H9 (cell line): Measurements from ENCODE around the gene IRX4. TPM values are rescaled to one million over a fixed set of nuclear protein-coding genes. Genes with fewer than 3 reads are reported as not detected.

Experiments
- DNase-seq: peaks from one replicate; pipeline ENCODE4 v3.0.0-alpha.2; 2017
- H2AFZ ChIP-seq: one replicate; pipeline ENCODE4 v1.6.1; 2013; ENCODE audit warnings: mild to moderate bottlenecking, low read length, control low read depth, moderate library complexity
- H2AK5ac ChIP-seq: 2 replicates; pipeline ENCODE4 v1.6.1; 2013; ENCODE audit warnings: low read length, control low read depth, mixed read lengths; ENCODE audit not compliant: insufficient read length
- H2BK120ac ChIP-seq: one replicate; pipeline ENCODE4 v1.6.1; 2013; ENCODE audit warnings: low read depth, mild to moderate bottlenecking, low read length, control low read depth, inconsistent platforms; ENCODE audit not compliant: poor library complexity, severe bottlenecking
- H2BK12ac ChIP-seq: 2 replicates; pipeline ENCODE4 v1.6.1; 2013; ENCODE audit warnings: low read length, control low read depth, mixed read lengths, low read depth; ENCODE audit not compliant: insufficient read length
- H2BK15ac ChIP-seq: 2 replicates; pipeline ENCODE4 v1.6.1; 2013; ENCODE audit warnings: low read depth, low read length, control low read depth
- H2BK20ac ChIP-seq: one replicate; pipeline ENCODE4 v1.6.1; 2013; ENCODE audit warnings: low read depth, mild to moderate bottlenecking, low read length, control low read depth, inconsistent platforms; ENCODE audit not compliant: poor library complexity, severe bottlenecking
- H2BK5ac ChIP-seq: 2 replicates; pipeline ENCODE4 v1.6.1; 2013; ENCODE audit warnings: low read length, control low read depth, mixed read lengths; ENCODE audit not compliant: insufficient read length
- H3K14ac ChIP-seq: 2 replicates; pipeline ENCODE4 v1.6.1; 2013; ENCODE audit warnings: low read length, control low read depth; ENCODE audit not compliant: insufficient read depth
- H3K18ac ChIP-seq: 2 replicates; pipeline ENCODE4 v1.6.1; 2013; ENCODE audit warnings: low read depth, mild to moderate bottlenecking, mixed read lengths, low read length, control low read depth; ENCODE audit not compliant: insufficient read length
- H3K23ac ChIP-seq: 2 replicates; pipeline ENCODE4 v1.6.1; 2013; ENCODE audit warnings: low read length, control low read depth, mixed read lengths, low read depth; ENCODE audit not compliant: insufficient read length
- H3K23me2 ChIP-seq: 2 replicates; pipeline ENCODE4 v1.6.1; 2013; ENCODE audit warnings: low read depth, mild to moderate bottlenecking, mixed read lengths, low read length, control low read depth; ENCODE audit not compliant: insufficient read length, poor library complexity, severe bottlenecking
- H3K27ac ChIP-seq: 2 replicates; pipeline ENCODE4 v1.5.1; 2013; ENCODE audit warnings: low read length, control low read depth, mixed read lengths, low read depth; ENCODE audit not compliant: insufficient read length
- H3K27me3 ChIP-seq: 2 replicates; pipeline ENCODE4 v1.6.1; 2013; ENCODE audit warnings: low read length, control low read depth, inconsistent platforms; ENCODE audit not compliant: insufficient read depth
- H3K4ac ChIP-seq: 2 replicates; pipeline ENCODE4 v1.6.1; 2013; ENCODE audit warnings: low read depth, mild to moderate bottlenecking, control low read depth, inconsistent platforms, low read length, moderate library complexity
- H3K4me1 ChIP-seq: 2 replicates; pipeline ENCODE4 v1.6.1; 2013; ENCODE audit warnings: low read length, control low read depth, inconsistent platforms; ENCODE audit not compliant: insufficient read depth
- H3K4me2 ChIP-seq: 2 replicates; pipeline ENCODE4 v1.6.1; 2013; ENCODE audit warnings: low read length, control low read depth, mixed read lengths; ENCODE audit not compliant: insufficient read length, insufficient read depth
- H3K56ac ChIP-seq: 2 replicates; pipeline ENCODE4 v1.6.1; 2013; ENCODE audit warnings: low read depth, mild to moderate bottlenecking, mixed read lengths, low read length, control low read depth; ENCODE audit not compliant: insufficient read length
- H3K79me1 ChIP-seq: 2 replicates; pipeline ENCODE4 v1.6.1; 2013; ENCODE audit warnings: low read depth, mild to moderate bottlenecking, moderate library complexity, low read length, control low read depth, inconsistent platforms; ENCODE audit not compliant: insufficient read depth, poor library complexity, severe bottlenecking
- H3K79me2 ChIP-seq: 2 replicates; pipeline ENCODE4 v1.6.1; 2013; ENCODE audit warnings: low read length, control low read depth, inconsistent platforms; ENCODE audit not compliant: insufficient read depth
- H3K9ac ChIP-seq: 2 replicates; pipeline ENCODE4 v1.6.1; 2013; ENCODE audit warnings: low read length, control low read depth, mixed read lengths; ENCODE audit not compliant: insufficient read length; ENCODE audit errors: extremely low read depth
- H3K9me3 ChIP-seq: one replicate; pipeline ENCODE4 v1.6.1; 2013; ENCODE audit warnings: low read depth, low read length, inconsistent platforms; ENCODE audit not compliant: control insufficient read depth
- H3T11ph ChIP-seq: one replicate; pipeline ENCODE4 v1.6.1; 2013; ENCODE audit warnings: mild to moderate bottlenecking, low read length, control low read depth, inconsistent platforms
- H4K20me1 ChIP-seq: one replicate; pipeline ENCODE4 v1.6.1; 2013; ENCODE audit not compliant: control insufficient read depth, insufficient read length, insufficient read depth
- H4K5ac ChIP-seq: 2 replicates; pipeline ENCODE4 v1.6.1; 2013; ENCODE audit warnings: low read depth, mild to moderate bottlenecking, mixed read lengths, low read length, control low read depth; ENCODE audit not compliant: insufficient read length
- H4K8ac ChIP-seq: replicated peaks from 2 replicates; pipeline ENCODE4 v1.6.1; 2013; ENCODE audit warnings: low read length, control low read depth, mixed read lengths, low read depth; ENCODE audit not compliant: insufficient read length
- H4K91ac ChIP-seq: 2 replicates; pipeline ENCODE4 v1.6.1; 2013; ENCODE audit warnings: low read depth, mild to moderate bottlenecking, moderate library complexity, mixed read lengths, low read length, control low read depth; ENCODE audit not compliant: insufficient read length
- H3K27ac Mint-ChIP-seq, 3 experiments: 2 replicates in 2 of 3; 3 replicates in 1 of 3; pipeline ENCODE4 v1.8.0; 2020 to 2021; ENCODE audit warnings: mixed read lengths in 3 of 3, mild to moderate bottlenecking in 1 of 3, moderate library complexity in 1 of 3
- H3K27me3 Mint-ChIP-seq: 2 replicates; pipeline ENCODE4 v1.8.0; 2021; ENCODE audit warnings: low read depth, mild to moderate bottlenecking, moderate library complexity, mixed read lengths
- H3K36me3 Mint-ChIP-seq, 3 experiments: 2 replicates in 2 of 3; 3 replicates in 1 of 3; pipeline ENCODE4 v1.8.0; 2020 to 2021; ENCODE audit warnings: low read depth in 3 of 3, mixed read lengths in 3 of 3; ENCODE audit not compliant: insufficient read depth in 1 of 3
- H3K4me1 Mint-ChIP-seq, 2 experiments: 2 replicates each; pipeline ENCODE4 v1.8.0; 2020; ENCODE audit warnings: mixed read lengths in 2 of 2
- H3K4me3 Mint-ChIP-seq, 2 experiments: 2 replicates in 1 of 2; 3 replicates in 1 of 2; pipeline ENCODE4 v1.8.0; 2020 to 2021; ENCODE audit warnings: mild to moderate bottlenecking in 2 of 2, mixed read lengths in 2 of 2, moderate library complexity in 1 of 2
- H3K9me3 Mint-ChIP-seq, 2 experiments: 2 replicates in 1 of 2; 3 replicates in 1 of 2; pipeline ENCODE4 v1.8.0; 2020; ENCODE audit warnings: mild to moderate bottlenecking in 2 of 2, mixed read lengths in 2 of 2, moderate library complexity in 1 of 2
- WGBS: extraction: QIAGEN DNeasy Blood & Tissue Kit; methylation state at CpG from one replicate; pipeline ENCODE4 v1.1.7; 2013; ENCODE audit warnings: missing lambda C conversion rate, low lambda C conversion rate, mixed read lengths; ENCODE audit not compliant: insufficient read length; ENCODE audit errors: extremely low coverage; 5-methylcytosine and 5-hydroxymethylcytosine counted together
- total RNA-seq: library from RNA; stranded (reverse); gene quantifications from 2 replicates; pipeline ENCODE4 v1.2.1, GENCODE V29; 2021
- TF ChIP-seq, protein P1 (sequence below): fragments of 200-600 bp; sonication (generic); conservative IDR thresholded peaks from 3 replicates; pipeline ENCODE4 v1.8.0; 2021; ENCODE audit warnings: antibody characterized with exemption, mild to moderate bottlenecking

The IRX4 gene
- total RNA-seq, 1 experiment from 2014 or later: 3.2 TPM

DNA sequence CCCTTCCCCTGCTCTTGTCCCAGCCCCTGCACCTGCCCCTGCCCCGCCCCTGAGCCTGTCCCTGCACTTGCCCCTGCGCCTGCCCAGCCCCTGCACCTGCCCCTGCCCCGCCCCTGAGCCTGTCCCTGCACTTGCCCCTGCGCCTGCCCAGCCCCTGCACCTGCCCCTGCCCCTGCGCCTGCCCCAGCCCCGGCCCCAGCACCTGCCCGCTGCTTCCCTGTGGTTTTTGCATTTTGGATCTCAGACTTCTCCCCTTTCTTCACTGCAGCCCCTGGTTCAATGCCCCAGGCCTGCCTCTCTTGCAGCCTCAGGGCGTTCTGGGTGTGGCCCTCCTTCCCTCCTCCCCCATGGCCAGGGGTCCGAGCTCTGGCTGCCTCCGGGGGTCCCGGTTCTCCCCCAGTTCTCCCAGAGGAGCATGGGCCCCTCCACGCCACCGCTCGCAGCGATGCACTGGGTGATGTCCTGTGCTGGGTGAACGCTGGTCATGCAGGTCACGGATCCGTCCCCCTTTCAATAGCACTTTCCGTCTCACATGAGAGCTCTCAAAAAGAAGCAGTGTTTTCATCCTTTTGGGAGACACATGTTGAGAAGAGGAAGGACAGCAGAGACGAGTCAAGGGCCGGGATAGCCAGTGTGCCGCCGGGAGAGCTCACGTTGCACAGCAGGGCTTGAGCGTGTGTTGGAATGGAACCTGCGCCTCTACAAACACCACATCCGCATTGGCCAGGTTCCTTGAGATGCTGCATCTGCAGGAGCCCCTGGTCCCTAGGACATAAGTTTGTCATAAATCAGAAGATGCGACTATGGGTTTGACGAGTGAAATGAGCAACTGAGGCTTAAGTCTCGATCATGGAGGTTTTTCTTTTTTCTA lies 44.0 kb upstream of the IRX4 start:
- Mint-ChIP-seq H3K4me3 (no peak overlapping the region), H3K27ac (no peak overlapping the region)
- H3K79me2 ChIP-seq: no peaks in the 10 kb centered on the region

More for the DNA sequence above, 44.0 kb upstream of the IRX4 start:
- Histone ChIP-seq H3K27ac (no peak overlapping the region), H2BK12ac (no peak overlapping the region), H2BK5ac (no peak overlapping the region), H4K20me1 (peaks cover 4% of the 10 kb centered on the region), H3K9me3 (no peaks in the 10 kb centered on the region), H3K4me2 (no peak overlapping the region), H4K5ac (no peak overlapping the region), H3K27me3 (no peaks in the 10 kb centered on the region; the same call in 1 of the 2 replicates), H2BK15ac (no peak overlapping the region), H3K9ac (no peak overlapping the region), H3K56ac (no peak overlapping the region), H3K23me2 (peaks cover 6% of the 10 kb centered on the region), H4K91ac (no peak overlapping the region), H3K79me1 (no peaks in the 10 kb centered on the region), H3K14ac (no peak overlapping the region; the same call in 1 of the 2 replicates), H3K18ac (no peak overlapping the region), H2AFZ (no peak overlapping the region), H2AK5ac (no peak overlapping the region), H3K4ac (no peak overlapping the region), H2BK120ac (no peak overlapping the region), H4K8ac (no peak overlapping the region), H2BK20ac (no peak overlapping the region), H3K23ac (no peak overlapping the region), H3K4me1 (no peaks in the 10 kb centered on the region; the same call in 1 of the 2 replicates), H3T11ph (no peak overlapping the region)
- DNase-seq: no peak
- no CpG with 5 or more reads among the region's 30 CpGs for WGBS
- no peaks in the 10 kb centered on the region for H3K9me3 Mint-ChIP-seq
- peaks cover 0 to 4% of the 10 kb centered on the region in 2 experiments; a peak in 3 of 4 replicates for H3K4me1 Mint-ChIP-seq
- H3K36me3 Mint-ChIP-seq: no peaks in the 10 kb centered on the region
- TF ChIP-seq, protein P1, sequence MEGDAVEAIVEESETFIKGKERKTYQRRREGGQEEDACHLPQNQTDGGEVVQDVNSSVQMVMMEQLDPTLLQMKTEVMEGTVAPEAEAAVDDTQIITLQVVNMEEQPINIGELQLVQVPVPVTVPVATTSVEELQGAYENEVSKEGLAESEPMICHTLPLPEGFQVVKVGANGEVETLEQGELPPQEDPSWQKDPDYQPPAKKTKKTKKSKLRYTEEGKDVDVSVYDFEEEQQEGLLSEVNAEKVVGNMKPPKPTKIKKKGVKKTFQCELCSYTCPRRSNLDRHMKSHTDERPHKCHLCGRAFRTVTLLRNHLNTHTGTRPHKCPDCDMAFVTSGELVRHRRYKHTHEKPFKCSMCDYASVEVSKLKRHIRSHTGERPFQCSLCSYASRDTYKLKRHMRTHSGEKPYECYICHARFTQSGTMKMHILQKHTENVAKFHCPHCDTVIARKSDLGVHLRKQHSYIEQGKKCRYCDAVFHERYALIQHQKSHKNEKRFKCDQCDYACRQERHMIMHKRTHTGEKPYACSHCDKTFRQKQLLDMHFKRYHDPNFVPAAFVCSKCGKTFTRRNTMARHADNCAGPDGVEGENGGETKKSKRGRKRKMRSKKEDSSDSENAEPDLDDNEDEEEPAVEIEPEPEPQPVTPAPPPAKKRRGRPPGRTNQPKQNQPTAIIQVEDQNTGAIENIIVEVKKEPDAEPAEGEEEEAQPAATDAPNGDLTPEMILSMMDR: no peak
- H3K27me3 Mint-ChIP-seq: peaks cover 16% of the 10 kb centered on the region
